HG03280 (cell line): ENCODE measurements around the gene MEX3A.

Experiments
- ATAC-seq: cut with Tn5 transposase; IDR thresholded peaks from one replicate; pipeline ENCODE4 v1.9.1; 2021; ENCODE audit warnings: mild to moderate bottlenecking, moderate library complexity; ENCODE audit not compliant: unreplicated experiment

Gene MEX3A

DNA sequence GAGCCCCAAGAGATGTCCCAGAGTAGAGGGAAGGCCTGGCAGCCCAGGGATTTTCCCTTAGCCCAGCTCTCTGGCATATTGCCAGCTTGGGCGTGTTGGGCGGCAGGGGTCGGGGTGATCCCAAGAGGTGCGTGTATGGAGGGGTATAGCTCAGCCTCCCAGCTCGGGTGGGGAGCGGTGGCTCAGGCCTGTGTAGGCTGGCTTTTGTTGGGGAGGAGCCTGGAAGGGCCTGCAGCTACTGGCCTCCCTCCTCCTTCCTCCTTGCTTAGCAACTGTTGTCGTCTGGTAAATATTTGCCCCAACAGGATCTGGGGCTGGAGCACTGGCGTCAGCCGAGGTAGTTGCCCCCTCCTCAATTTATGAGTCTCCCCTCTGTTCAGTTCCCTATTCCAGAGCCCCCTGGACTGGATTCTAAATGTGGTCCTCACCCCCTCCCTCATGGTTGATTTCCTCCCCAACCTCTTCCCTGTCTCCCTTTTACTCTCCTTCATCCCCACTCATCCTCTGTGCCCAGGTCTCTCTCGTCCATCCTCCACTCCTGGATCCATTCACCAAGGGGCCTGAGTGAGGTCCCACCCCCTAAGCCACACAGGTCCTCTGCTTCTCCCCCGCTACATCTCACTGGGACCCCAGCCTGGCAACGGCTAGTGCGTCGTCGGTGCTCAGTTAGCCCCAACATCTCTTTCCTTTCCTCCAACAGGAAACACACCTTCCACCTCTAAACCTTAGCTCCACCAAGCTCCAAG lies 22.0 kb upstream of the MEX3A start:
- no peak for ATAC-seq

DNA sequence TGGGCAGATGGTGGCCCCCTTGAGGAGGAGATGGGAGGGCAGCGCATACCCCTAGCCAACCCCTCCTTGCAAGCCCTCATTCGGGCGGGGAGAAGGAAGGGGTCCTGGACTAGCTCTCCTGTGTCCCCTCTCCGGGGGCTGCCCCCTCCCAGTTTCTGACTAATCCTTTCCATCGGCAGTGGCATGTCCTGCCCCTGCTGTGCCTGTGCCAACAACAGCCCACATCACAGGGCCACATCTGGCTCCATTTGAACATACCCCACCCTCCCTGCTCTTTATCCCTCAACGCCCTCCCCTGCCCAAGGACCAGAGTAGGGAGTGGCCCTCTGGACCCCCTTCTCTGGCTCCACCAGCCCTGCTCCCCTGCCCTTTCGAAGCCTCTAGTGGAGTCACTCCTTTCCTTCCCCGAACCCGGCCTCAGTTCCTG lies 21.3 kb upstream of the MEX3A start:
- no peak for ATAC-seq

DNA sequence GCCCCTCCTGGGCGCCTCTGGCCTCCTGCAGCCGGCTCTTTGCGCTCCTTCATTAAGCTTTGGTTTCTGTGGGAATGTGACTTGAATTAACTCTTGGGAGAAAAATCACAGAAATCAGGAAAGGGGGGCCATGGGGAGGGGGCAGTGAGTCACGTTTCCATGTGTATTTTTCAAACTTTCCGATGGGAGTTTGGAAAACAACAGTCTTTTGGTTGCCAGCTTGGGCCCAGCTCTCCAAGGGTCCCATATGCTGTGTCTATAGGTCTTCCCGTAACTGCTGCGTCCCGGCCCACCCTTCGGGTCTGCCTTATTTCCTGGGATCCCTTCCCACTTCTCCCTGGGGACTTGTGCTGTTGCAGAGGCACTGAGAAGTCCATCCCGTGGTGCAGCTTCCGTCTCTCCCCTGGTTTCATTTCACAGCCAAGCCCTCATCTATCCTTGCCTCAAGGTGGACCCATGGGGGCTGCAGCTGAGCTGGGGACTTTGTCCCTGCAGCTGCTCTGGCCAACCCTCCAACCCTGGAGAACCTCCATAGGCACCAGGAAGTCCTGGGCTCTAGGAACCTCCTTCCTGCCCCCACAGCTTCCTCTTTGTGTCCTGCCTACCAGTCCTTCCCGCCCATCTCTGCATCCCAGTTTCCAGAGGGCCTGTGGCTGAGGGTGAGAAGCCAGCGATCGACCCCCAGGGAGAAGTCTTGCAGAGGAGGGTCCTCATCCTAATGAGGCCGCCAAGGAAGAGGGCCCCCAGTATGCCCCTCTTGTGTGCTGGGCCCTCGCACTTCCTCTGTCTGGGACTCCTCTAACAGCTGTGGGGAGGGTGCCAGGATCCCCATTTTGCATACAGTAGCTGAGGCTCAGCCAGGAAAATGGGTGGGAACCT lies 20.6 kb upstream of the MEX3A start:
- no peak for ATAC-seq

DNA sequence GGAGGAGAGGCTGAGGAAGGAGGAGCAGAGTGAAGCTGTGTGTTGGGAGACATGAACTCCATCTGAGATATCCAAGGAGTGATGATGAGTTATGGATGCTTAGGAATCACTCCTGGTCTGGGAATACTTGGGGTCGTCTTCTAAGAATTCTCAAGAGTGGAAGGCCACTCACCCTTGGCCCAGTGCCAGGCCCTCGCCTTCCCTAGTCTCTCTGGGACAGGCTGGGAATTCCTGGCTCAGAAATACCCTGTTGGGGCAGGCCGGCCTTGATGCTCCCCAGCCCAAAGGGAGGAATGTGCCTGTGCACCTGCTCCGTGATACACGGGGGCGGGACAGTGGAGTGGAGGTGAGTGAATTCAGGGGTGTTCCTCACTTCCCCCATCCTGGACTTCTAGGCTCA lies 19.6 kb upstream of the MEX3A start:
- ATAC-seq, result no peak

DNA sequence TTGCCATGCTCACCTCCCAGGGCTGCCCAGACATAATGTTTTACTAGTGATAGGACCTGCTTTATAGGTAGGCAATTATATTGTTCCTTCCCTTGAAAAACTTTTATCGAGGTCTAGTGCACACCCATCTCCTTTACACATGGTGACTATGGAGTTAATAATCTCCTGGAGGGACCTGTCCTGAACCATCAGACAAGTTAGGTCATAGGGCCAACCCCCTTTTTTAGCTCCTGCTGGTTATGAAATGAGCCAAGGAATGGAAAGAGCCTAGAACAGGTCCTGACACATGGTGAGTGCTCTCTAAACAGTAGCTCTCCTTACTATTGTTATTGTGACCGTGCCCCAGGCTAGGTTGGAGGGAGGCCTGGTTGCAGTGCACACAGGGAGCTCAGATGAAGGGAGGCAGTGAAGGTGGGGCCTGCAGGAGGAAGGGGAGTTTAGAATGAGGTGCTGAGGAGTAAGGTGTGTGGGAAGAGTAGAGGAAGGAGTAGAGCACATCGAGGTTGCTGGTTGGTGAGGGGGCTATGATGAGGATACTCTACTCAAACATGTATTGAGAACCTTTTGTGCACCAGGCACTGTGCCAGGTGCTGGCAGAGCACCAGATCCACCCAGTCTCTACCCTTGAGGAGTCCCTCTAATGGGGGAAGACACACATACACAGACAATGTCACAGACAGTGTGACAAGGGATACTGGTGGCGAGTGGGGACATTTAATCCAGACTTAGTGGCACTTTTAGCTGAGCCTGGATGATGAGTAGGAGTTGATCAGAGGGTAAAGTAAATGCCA lies 18.1 kb upstream of the MEX3A start:
- no peak for ATAC-seq

DNA sequence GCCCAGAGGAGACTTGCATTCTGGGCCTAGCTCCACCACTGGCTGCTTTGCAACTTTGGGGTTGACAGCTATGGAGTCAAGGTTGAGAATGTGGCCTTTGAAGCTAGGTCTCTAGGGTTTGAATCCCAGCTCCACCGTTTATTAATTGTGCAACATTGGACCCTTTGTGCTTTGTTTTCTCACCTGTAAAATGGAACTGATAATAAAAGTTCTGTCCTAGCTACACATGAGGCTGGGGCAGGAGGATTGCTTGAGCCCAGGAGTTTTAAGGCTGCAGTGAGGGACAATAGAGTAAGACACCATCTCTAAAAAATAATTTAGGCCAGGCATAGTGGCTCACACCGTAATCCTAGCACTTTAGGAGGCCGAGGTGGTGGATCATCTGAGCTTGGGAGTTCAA lies 17.0 kb upstream of the MEX3A start:
- no peak for ATAC-seq

DNA sequence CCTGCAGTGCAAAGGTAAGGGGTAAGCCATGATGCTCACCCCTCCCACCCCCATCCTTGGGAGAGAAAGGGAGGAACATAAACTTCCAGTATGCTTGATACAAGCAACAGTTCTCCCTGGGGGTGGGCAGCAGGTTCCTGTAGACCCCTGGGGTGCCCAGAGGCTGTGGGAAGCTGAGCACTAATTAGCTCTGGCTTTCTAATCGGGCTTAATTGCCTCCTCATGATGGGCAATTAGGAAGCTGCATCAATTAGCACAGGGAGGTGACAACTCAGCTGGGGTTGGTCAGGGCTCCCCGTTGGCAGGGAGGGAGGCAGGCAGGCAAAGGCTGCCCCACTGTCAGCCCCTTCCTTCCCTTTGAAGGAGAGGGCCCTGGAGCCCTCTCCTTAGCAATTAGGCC lies 16.5 kb upstream of the MEX3A start:
- ATAC-seq, result no peak

DNA sequence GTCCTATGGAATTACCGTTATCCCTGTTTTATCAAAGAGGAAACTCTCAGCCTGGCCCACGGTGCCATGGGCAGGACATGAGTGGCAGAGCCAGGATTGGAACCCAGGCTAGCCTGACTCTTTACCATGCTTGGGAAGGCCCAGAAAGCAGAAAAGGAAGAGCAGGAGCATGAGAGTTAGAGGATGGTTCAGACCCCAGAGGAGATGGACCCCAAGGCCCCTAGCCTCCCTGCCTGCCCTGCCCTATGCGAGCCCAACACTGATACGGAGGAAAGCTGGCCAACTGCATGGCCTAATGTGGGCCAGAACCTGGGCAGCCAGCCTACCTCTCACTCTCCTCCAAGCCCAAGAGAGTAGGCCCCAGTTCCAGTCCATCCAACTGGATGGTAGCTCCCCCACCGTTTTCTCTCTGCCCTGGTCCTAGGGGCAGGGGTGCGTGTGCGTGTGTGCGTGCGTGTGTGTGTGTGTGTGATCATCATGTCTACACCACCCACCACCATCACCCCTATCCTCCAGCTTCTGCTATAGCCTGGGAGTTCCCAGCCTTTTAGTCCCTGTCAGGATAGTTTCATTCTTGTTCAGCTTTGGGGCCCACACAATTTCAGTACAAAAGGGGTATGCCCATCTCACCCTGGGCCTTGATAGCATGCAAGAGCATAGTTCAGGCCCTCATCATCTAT lies 15.4 kb upstream of the MEX3A start:
- ATAC-seq, result no peak

DNA sequence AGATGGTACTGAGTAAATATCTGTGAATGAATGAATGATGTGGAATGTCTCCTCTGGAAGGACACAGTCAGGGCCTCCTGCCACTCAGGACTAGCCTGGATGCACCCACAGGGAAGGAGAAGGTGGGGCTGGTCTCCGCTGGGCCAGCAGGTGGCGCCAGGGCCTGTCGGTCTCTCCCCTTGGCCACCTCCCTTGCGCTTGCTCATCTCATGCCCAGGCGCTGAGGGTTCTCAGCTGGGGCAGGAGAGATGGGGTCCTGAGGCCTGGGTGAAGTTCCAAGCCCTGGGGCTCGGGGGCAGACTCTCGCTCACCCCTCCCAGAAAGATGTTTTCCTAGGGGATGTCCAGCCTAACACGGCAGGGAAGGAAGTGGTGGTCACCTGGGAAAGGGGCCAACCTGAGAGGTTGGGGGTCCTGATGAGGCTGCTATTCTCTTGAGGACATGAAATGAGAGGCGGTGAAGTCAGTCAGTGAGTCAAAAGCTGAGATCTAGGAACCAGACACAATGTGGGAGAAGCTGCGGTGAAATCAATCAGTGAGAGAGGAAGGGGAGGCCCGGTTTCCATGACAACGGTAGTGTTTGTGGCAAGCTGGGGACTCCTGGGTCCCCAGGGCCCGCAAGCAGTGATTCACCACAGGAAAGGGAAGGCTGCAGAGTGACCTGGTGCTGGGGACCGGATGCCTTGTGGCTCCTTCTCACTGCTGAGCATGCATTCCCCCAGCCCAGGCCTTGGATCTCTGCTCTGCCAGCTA lies 14.6 kb upstream of the MEX3A start:
- ATAC-seq, result peak; percentile 66

DNA sequence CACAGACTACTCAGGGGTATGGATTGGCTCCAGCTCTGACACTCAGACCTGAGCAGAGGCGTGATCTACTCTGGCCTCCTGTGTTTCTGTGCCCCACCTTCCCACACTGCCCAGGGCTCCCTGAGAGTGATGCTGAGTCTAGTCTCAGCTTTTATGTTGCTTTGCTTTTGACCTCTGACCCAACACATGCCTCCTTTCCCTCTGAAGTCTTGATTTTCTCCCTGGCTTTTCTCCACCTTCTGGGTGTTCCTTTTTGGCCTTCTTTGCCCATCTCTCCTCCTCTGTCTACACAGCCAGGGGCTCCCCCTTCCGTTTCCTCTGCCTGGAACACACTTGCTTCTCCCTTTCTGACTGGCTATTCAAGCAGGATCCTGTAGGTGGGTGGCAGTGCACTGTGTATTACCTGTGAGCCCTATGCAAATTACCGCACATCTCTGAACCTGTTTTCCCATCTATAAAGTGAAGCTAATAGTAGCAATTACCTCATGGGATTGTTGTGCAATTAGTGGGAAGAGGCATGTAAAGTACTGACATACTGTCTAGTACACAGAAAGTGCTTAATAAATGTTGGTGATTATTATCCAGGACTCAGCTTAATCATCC lies 13.7 kb upstream of the MEX3A start:
- no peak for ATAC-seq

DNA sequence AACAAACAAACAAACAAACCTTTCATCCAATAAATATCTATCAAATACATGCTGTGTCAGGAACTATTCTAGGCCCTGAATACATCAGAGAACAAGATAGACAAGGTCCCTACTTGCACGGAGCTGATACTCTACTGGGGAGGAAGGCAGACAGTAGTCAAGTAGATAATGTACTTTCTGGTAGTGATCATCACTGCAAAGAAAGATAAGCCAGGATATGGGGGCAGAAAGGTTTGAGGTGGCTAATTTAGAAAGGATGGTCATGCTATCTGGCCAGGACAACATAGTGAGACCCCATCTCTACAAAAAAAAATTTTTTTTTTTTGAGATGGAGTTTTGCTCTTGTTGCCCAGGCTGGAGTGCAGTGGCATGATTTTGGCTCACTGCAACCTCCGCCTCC lies 9.3 kb upstream of the MEX3A start:
- no peak for ATAC-seq

DNA sequence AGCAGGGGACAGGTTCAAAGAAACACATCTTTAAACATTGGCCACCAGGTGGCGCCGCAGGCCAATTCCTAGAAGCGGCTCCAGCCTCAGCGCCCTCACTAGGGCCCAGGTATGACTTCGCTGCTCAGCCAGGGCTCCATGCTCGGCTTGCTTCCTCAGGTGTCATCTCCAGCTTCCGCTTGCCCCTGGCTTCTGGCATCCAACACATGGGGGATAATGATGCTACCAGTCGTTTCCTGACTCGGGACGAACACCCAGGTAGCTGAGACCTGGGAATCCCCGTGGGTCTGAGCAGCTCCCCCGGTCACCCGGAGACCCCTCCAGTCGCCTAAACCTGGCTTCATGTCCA lies 8.5 kb upstream of the MEX3A start:
- peak; percentile 78 for ATAC-seq

DNA sequence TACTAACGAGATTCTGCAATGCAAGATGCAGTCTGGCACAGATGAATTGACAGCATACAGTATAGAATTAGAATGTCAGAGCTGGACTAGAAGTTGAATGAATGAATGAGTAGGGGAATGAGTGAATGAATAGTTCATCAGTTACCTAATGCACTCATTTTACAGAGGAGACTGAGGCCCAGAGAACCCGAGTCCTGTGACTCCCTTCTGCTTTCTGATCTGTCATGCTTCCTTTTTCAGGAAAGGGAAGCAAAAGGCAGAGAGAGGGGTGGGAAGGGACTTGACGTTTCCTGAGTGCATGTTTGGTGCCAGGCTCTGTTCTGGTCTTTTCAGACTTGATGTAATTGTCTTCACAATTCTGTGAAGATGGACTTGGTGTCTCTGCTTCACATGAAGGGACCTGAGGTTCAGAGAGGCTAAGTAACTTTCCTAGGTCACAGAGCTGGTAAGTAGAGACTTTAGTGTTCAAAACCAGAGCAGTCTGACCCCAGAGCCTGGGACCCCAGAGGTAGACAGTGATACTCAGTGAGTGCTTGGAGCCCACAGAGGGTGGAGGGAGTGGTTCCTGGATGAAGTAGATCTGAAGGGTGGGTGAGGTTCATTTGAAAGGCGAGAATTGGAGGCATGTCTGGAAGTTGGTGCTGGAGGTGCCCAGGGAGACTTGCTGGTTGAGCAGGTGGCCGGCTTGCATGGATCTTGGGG lies 8.0 kb upstream of the MEX3A start:
- no peak for ATAC-seq

DNA sequence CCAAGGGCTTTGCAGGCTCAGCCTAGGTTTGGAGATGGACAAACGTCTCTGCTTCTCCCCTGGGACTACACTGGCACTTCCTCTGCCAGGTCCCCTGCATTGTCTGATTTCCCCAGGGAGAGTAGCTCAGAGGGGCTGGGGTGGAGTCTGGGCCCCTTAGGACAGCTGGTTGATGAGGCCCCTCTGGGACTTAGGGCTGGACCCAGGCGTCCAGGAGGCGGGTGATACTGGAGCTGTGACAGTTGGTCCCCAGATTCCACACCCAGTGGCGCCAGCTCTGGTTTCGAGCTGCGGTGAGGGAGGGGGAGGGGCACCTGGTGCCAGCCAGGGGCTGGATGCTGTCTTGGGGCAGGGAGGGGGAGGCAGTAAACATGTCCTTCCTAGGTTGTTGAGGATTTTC lies 7.4 kb upstream of the MEX3A start:
- ATAC-seq, result no peak

DNA sequence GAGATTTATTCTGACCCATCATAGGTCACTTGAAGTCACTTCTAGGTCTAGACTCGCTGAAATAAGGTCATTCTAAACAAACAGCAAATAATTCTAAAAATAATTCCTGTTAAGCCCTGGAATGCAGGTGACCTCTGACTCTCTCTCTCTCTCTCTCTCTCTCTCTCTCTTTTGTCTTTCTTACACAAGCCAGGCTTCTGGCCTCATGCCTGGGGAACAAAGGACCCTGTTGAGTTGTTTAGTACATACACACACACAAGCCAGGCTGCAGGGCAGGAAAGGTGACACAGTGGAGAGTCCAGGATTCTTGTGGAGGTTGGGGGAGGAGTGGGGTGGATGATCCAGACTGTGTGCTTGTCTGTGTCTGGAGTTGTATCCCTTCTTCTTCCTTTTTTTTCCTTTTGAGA lies 4.0 kb upstream of the MEX3A start:
- ATAC-seq, result no peak

DNA sequence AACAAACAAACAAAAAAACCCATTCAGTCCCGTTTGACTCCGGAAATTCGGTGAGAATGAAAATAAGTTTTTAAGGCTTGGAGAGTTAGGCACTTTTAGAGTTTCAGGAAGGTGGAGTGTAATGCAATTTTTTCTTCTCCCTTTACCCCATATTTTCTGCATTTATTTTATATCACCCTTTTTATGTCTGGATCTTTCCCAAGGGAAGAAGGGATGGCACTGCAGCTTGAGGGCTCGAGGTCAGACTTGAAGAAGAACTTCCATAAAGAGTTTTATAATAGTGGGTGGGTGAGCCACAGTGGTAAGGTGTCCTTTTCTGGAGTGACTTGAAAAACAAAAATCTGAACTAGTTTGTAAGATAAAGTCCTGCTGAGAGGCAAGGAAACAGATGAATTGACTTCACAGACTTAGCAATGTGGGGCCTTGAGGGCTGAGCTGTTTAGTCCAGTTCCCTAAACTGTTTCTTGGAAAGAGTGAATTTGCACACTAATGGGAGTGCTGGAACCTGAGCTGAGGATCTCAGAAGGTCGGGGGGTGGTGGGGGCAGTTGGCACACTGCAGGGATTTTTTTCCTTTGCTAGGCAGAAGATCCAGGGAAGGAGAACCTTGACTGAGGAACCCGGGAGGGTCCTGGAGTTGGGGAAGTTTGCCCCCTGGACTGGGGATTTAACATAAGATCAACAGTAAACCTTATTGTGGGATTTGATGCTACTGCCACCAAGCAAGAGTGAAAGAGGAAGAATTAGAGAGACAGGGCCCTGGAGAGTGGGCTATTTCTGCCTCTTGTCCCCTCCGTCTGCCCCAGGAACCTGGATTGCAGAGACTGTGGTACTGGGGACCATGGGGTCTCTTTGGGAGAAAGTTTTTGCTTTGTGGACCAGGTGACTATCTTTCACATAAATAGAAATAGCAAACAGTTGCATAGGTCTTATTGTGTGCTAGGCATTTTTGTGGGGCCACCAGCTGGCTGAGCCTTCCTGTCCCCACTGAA lies 1.8 kb upstream of the MEX3A start:
- ATAC-seq, result no peak

DNA sequence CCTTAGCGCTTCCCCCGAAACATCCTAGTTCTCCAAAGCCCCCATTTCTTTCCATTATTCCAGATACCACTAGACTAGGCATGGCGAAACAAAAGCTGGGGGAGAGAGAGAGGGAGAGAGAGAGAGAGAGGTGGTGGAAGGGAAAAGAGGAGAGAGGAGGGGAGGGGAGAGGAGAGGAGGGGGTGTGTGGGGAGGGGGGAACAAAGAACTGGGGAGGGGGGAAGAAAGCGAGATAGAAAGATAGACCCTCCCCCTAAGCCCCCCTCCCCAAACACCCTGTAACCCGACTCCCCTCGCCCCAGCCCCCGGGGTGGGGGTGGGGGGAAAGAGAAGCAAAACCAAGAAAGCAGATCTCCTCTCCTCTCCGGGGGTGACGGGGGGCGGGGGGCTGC lies 352 bp downstream of the MEX3A start:
- ATAC-seq, result no peak
